Activated CD4-positive, alpha-beta memory T cell treated with anti-CD3 and anti-CD28 coated beads, Interleukin-2, amount 10 ng/mL, durations not matched to agents 7 days and 5 days (primary cell): ENCODE results near the gene ZNF256. TPM values are rescaled to one million over a fixed set of nuclear protein-coding genes. Genes with fewer than 3 reads are reported as not detected.

Experiments
- CTCF ChIA-PET: fragments of 350-600 bp; sonication (Branson Sonifier 250); formaldehyde crosslinking; loops from one replicate; lab custom pipeline; 2021; ENCODE audit warnings: antibody characterized with exemption, inconsistent platforms; lab: Charles Lee
- POLR2A ChIA-PET: fragments of 350-600 bp; sonication (Branson Sonifier 250); formaldehyde crosslinking; loops from one replicate; lab custom pipeline; 2021; ENCODE audit warnings: antibody characterized with exemption; lab: Charles Lee
- DNase-seq: peaks from one replicate; pipeline ENCODE4 v3.0.0-alpha.2; 2020
- H3K27ac Mint-ChIP-seq: one replicate; pipeline ENCODE4 v1.8.0; 2021; ENCODE audit warnings: mild to moderate bottlenecking, mixed read lengths
- H3K27me3 Mint-ChIP-seq: one replicate; pipeline ENCODE4 v1.8.0; 2021; ENCODE audit warnings: mixed read lengths
- H3K36me3 Mint-ChIP-seq: one replicate; pipeline ENCODE4 v1.8.0; 2021; ENCODE audit warnings: low read depth, mixed read lengths
- H3K4me1 Mint-ChIP-seq: one replicate; pipeline ENCODE4 v1.8.0; 2021; ENCODE audit warnings: mixed read lengths
- H3K4me3 Mint-ChIP-seq: one replicate; pipeline ENCODE4 v1.8.0; 2021; ENCODE audit warnings: mild to moderate bottlenecking, mixed read lengths
- H3K9me3 Mint-ChIP-seq: one replicate; pipeline ENCODE4 v1.8.0; 2021; ENCODE audit warnings: mixed read lengths
- total RNA-seq, 2 experiments: library from RNA; stranded (reverse); gene quantifications; one replicate each; pipeline ENCODE4 v1.2.3, GENCODE V29; 2021

ZNF256 gene
- total RNA-seq: 1 to 10 TPM; 5.8 to 6.1 TPM

DNA sequence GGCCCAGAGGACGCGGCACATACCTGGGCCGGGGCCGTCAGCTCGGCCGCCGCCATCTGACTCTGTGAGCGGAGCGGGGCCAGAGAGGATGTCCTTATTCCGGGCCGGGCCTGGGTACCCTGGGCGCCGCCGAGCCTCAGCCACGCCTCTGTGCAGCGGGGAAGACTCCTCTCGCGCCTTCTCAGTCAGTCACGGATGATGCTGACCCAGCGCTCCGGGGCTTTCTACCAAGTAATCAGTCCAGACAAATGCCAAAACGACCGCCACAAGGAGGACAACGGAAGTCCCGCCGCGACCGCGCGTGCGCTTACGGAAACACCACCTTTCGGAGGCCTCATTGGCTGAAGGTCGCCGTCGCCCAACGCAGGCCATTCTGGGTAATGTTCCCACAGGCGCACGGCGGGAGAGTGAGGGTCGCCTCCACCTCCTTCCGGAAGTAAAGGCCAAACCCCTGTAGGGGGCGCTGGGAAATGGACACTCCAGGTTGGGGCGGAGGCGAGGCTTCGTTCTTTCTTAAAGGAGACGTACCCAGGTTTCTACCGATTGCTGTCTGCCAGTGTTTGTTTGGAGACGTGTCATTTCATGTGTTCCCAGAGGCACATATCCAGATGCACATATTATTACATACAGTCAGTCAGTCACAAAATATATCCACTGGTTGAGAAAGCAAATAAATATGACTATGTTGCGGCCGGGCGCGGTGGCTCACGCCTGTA lies at the start of gene ZNF256:
TSS of gene ZNF256 (minus strand) at position 288 of the 716 bp plus-strand sequence. CDS start at position 56, 232 bp downstream.
- Mint-ChIP-seq H3K27ac (peak within 1 kb of the TSS; percentile 85), H3K27me3 (no peaks in the 10 kb centered on the region), H3K4me1 (peaks cover 20% of the 10 kb centered on the region), H3K4me3 (peak within 1 kb of the TSS; percentile 93), H3K9me3 (peaks cover 52% of the 10 kb centered on the region), H3K36me3 (peaks cover 46% of the 10 kb centered on the region)
- CTCF ChIA-PET: interaction anchor here (0.7 kb wide), 2 partner anchors 209 to 823 kb away, joined by 3 read pairs; no protein-coding TSS in a partner anchor
- POLR2A ChIA-PET: interaction anchor here (1.0 kb wide), 1 partner anchor 55 kb away, joined by 4 read pairs; the partner anchor contains the start of gene ZNF606
- peak; percentile 90 for DNase-seq

- ChIA-PET CTCF (no interaction called here), POLR2A (no interaction called here)
- Mint-ChIP-seq H3K36me3 (peaks cover 68% of the 10 kb centered on the region), H3K4me3 (no peak overlapping the region), H3K9me3 (peaks cover 59% of the 10 kb centered on the region), H3K27me3 (no peaks in the 10 kb centered on the region), H3K4me1 (no peaks in the 10 kb centered on the region), H3K27ac (no peak overlapping the region)
- DNase-seq: no peak
Observed at GRCh38 chr19:57992841-57993240, 45.3 kb upstream of the ZNF256 start.

DNA sequence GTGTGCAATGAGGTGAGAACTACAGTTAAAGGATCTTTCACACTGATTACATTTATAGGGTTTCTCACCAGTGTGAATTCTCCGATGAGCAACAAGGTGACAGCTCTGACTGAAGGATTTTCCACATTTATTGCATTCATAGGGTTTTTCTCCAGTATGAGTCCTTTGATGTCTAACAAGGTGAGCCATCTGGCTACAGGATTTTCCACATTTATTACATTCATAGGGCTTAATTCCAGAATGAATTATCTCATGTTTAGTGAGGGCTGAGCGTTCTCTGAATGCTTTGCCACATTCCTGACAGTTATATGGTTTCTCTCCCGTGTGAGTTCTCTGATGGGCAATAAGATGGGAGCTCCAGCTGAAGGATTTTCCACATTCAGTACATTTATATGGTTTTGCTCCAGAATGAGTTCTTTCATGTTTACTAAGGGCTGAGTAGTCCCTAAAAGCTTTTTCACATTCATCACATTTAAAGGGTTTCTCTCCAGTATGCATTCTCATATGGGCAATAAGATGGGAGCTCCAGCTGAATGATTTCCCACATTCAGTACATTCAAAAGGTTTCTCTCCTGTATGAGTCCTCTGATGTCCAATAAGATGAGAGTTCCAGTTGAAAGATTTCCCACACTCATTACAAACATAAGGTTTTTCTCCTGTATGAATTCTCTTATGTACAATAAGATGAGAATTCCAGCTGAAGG lies 31.2 kb upstream of the ZNF256 start:
- ChIA-PET POLR2A (interaction anchor here (2.2 kb wide), 1 partner anchor 23 kb away, joined by 4 read pairs; the partner anchor contains the start of gene ZNF606), CTCF (no interaction called here)
- H3K4me3 Mint-ChIP-seq: no peak overlapping the region
- DNase-seq: no peak
- peaks cover 73% of the 10 kb centered on the region for H3K36me3 Mint-ChIP-seq
- no peak overlapping the region for H3K27ac Mint-ChIP-seq
- peaks cover 81% of the 10 kb centered on the region for H3K9me3 Mint-ChIP-seq
- no peaks in the 10 kb centered on the region for H3K27me3 Mint-ChIP-seq
- no peaks in the 10 kb centered on the region for H3K4me1 Mint-ChIP-seq

DNA sequence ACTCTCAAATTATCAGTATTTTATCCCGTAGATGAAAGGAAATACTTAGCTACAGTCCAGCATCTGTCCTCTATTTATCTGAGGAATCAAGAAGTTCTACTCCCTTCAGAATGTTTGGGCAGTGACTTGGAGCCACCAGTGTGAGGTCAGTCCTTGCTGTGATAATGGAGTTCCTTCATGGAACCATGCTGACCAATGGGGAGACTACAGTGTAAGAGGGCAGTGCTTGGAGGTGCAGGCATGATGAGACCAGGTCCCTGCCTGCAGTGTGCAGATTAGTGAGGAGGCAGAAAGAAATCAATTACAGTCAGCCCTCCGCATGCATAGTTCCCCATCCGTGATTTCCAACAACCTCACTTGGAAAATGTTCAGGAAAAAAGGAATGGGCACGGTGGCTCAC lies 26.9 kb upstream of the ZNF256 start, which contains the start of gene C19orf18:
TSS of gene C19orf18 (minus strand) at position 101 of the 400 bp plus-strand sequence. CDS start 102 bp downstream, outside the sequence.
- DNase-seq: no peak
- H3K4me3 Mint-ChIP-seq: no peak within 1 kb of the TSS
- CTCF ChIA-PET: no interaction called here
- H3K9me3 Mint-ChIP-seq: peaks cover 74% of the 10 kb centered on the region
- H3K36me3 Mint-ChIP-seq: peaks cover 36% of the 10 kb centered on the region
- POLR2A ChIA-PET: no interaction called here
- H3K4me1 Mint-ChIP-seq: no peaks in the 10 kb centered on the region
- H3K27me3 Mint-ChIP-seq: no peaks in the 10 kb centered on the region
- no peak within 1 kb of the TSS for H3K27ac Mint-ChIP-seq

- Mint-ChIP-seq H3K4me1 (no peaks in the 10 kb centered on the region), H3K27me3 (no peaks in the 10 kb centered on the region), H3K27ac (no peak overlapping the region), H3K36me3 (peaks cover 5% of the 10 kb centered on the region), H3K4me3 (no peak overlapping the region), H3K9me3 (peaks cover 43% of the 10 kb centered on the region)
- DNase-seq: no peak
- ChIA-PET CTCF (no interaction called here), POLR2A (no interaction called here)
Observed at GRCh38 chr19:57964761-57965160, 17.3 kb upstream of the ZNF256 start.

- H3K27me3 Mint-ChIP-seq: no peaks in the 10 kb centered on the region
- no peak for DNase-seq
Observed at GRCh38 chr19:57961785-57962184, 14.3 kb upstream of the ZNF256 start.

GRCh38 chr19:57954996-57955395 lies 7.5 kb upstream of the ZNF256 start:
- DNase-seq: no peak
- POLR2A ChIA-PET: no interaction called here

More at GRCh38 chr19:57961785-57962184, 14.3 kb upstream of the ZNF256 start:
- ChIA-PET CTCF (no interaction called here), POLR2A (no interaction called here)
- peaks cover 41% of the 10 kb centered on the region for H3K9me3 Mint-ChIP-seq
- no peak overlapping the region for H3K4me3 Mint-ChIP-seq
- H3K27ac Mint-ChIP-seq: no peak overlapping the region
- H3K4me1 Mint-ChIP-seq: no peaks in the 10 kb centered on the region
- H3K36me3 Mint-ChIP-seq: peaks cover 5% of the 10 kb centered on the region

DNA sequence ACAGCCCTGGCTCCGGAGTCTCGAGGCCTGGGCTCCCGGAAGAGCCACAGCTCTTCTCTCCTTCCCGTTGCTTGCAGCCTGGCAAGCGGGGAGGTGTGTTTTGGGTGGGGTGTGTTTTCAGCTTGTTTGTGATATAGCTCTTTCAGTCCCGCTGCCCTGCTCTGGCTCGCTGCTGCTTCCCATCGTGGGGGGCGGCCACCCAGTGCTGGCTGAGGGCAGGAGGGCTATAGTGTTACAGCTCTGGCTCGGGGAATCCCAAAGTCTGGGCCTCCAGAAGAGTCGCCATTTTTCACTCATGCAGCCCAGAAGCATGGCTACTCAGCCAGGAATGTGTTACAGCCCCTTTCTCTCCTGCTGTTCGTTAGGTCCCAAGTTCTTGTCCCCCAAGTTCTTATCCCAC lies 2.2 kb upstream of the ZNF256 start:
- DNase-seq: no peak
- POLR2A ChIA-PET: interaction anchor here (0.9 kb wide), 1 partner anchor 33 kb away, joined by 3 read pairs; no protein-coding TSS in a partner anchor
- Mint-ChIP-seq H3K36me3 (peaks cover 25% of the 10 kb centered on the region), H3K4me3 (no peak overlapping the region), H3K4me1 (peaks cover 20% of the 10 kb centered on the region), H3K27me3 (no peaks in the 10 kb centered on the region), H3K9me3 (peaks cover 44% of the 10 kb centered on the region), H3K27ac (no peak overlapping the region)
- CTCF ChIA-PET: no interaction called here

More at GRCh38 chr19:57954996-57955395, 7.5 kb upstream of the ZNF256 start:
- H3K9me3 Mint-ChIP-seq: peaks cover 40% of the 10 kb centered on the region
- peaks cover 4% of the 10 kb centered on the region for H3K36me3 Mint-ChIP-seq
- H3K4me1 Mint-ChIP-seq: no peaks in the 10 kb centered on the region
- H3K27me3 Mint-ChIP-seq: no peaks in the 10 kb centered on the region
- no peak overlapping the region for H3K27ac Mint-ChIP-seq
- no peak overlapping the region for H3K4me3 Mint-ChIP-seq
- CTCF ChIA-PET: no interaction called here

GRCh38 chr19:57949296-57949695 lies 1.8 kb upstream of the ZNF256 start:
- H3K27me3 Mint-ChIP-seq: no peaks in the 10 kb centered on the region
- CTCF ChIA-PET: no interaction called here

DNA sequence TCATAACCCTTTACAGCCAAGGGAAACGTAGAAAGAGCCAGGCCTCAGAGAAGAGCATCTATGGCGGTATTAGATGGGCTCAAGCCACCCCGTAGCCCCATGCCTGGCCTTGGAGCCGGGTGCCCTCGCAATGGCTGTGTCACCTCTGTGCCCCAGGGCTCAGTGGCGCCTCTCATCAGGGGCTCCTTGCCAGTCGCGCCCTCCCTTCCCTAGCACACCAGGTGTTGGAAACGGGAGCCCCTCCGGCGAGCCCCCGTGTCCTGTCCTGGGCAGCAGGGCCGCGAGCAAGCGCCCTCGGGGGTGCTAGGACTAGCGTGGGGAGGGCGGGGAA lies 453 bp downstream of the ZNF256 start:
- ChIA-PET CTCF (no interaction called here), POLR2A (interaction anchor here (1.0 kb wide), 1 partner anchor 56 kb away, joined by 4 read pairs; the partner anchor contains the start of gene ZNF606)

More at GRCh38 chr19:57949296-57949695, 1.8 kb upstream of the ZNF256 start:
- DNase-seq: no peak
- H3K27ac Mint-ChIP-seq: no peak overlapping the region
- H3K36me3 Mint-ChIP-seq: peaks cover 29% of the 10 kb centered on the region
- POLR2A ChIA-PET: interaction anchor here (0.9 kb wide), 1 partner anchor 32 kb away, joined by 3 read pairs; no protein-coding TSS in a partner anchor
- peaks cover 44% of the 10 kb centered on the region for H3K9me3 Mint-ChIP-seq
- no peak overlapping the region for H3K4me3 Mint-ChIP-seq
- H3K4me1 Mint-ChIP-seq: peaks cover 20% of the 10 kb centered on the region

GRCh38 chr19:57946316-57946715 lies 1.2 kb downstream of the ZNF256 start:
- ChIA-PET POLR2A (no interaction called here), CTCF (no interaction called here)
- Mint-ChIP-seq H3K4me1 (peaks cover 20% of the 10 kb centered on the region), H3K27ac (no peak overlapping the region), H3K27me3 (no peaks in the 10 kb centered on the region), H3K4me3 (peak overlapping the region; percentile 93), H3K36me3 (peaks cover 59% of the 10 kb centered on the region), H3K9me3 (peaks cover 60% of the 10 kb centered on the region)
- DNase-seq: no peak

More for the DNA sequence above, 453 bp downstream of the ZNF256 start:
- Mint-ChIP-seq H3K27ac (peak overlapping the region; percentile 85), H3K4me1 (peaks cover 20% of the 10 kb centered on the region), H3K4me3 (peak overlapping the region; percentile 93), H3K36me3 (peaks cover 51% of the 10 kb centered on the region), H3K9me3 (peaks cover 56% of the 10 kb centered on the region), H3K27me3 (no peaks in the 10 kb centered on the region)
- no peak for DNase-seq

- H3K4me1 Mint-ChIP-seq: peaks cover 10% of the 10 kb centered on the region
- ChIA-PET POLR2A (no interaction called here), CTCF (no interaction called here)
- H3K9me3 Mint-ChIP-seq: peaks cover 68% of the 10 kb centered on the region
- peaks cover 78% of the 10 kb centered on the region for H3K36me3 Mint-ChIP-seq
- no peak overlapping the region for H3K27ac Mint-ChIP-seq
- no peak overlapping the region for H3K4me3 Mint-ChIP-seq
- H3K27me3 Mint-ChIP-seq: no peaks in the 10 kb centered on the region
- no peak for DNase-seq
Observed at GRCh38 chr19:57941593-57941992, 5.9 kb downstream of the ZNF256 start.

- Mint-ChIP-seq H3K9me3 (peaks cover 53% of the 10 kb centered on the region), H3K27ac (no peak overlapping the region), H3K36me3 (peaks cover 58% of the 10 kb centered on the region), H3K27me3 (no peaks in the 10 kb centered on the region), H3K4me3 (no peak overlapping the region), H3K4me1 (peaks cover 10% of the 10 kb centered on the region)
- POLR2A ChIA-PET: interaction anchor here (1.9 kb wide), 1 partner anchor 20 kb away, joined by 8 read pairs; the partner anchor contains the start of gene ZNF417
- no peak for DNase-seq
- CTCF ChIA-PET: interaction anchor here (0.5 kb wide), 1 partner anchor 110 kb away, joined by 3 read pairs; no protein-coding TSS in a partner anchor
Observed at GRCh38 chr19:57935731-57936130, 11.8 kb downstream of the ZNF256 start.
